SK-N-SH treated with all-trans-retinoic acid at 6 μM for 48 hours (cell line): ENCODE data around the gene RASSF6.

Source experiments
- ATAC-seq: fragments of 200-7000 bp; cut with Tn5 transposase; 3 replicates; pipeline ENCODE4 v1.9.1; 2020; ENCODE audit warnings: mild to moderate bottlenecking, moderate library complexity
- ARNTL ChIP-seq: fragments of 450-650 bp; formaldehyde crosslinking; IDR thresholded peaks from 2 replicates; pipeline ENCODE4 v1.5.0; 2020; ENCODE audit warnings: low read depth, mild to moderate bottlenecking, moderate library complexity, borderline replicate concordance
- CSDC2 ChIP-seq: fragments of 250-450 bp; sonication (Bioruptor Pico); IDR thresholded peaks from 2 replicates; pipeline ENCODE4 v1.5.0; 2020; ENCODE audit warnings: mild to moderate bottlenecking, moderate library complexity
- GLIS3 ChIP-seq: fragments of 250-450 bp; sonication (Bioruptor Pico); IDR thresholded peaks from 2 replicates; pipeline ENCODE4 v1.5.0; 2020; ENCODE audit warnings: mild to moderate bottlenecking, moderate library complexity
- ISL1 ChIP-seq: fragments of 250-450 bp; sonication (Bioruptor Pico); IDR thresholded peaks from 2 replicates; pipeline ENCODE4 v2.1.2; 2022; ENCODE audit warnings: mild to moderate bottlenecking, moderate library complexity
- OSR1 ChIP-seq: fragments of 250-450 bp; sonication (Bioruptor Pico); IDR thresholded peaks from 2 replicates; pipeline ENCODE4 v1.8.0; 2022; ENCODE audit warnings: moderate library complexity, mild to moderate bottlenecking, inconsistent platforms
- RARB ChIP-seq: fragments of 250-450 bp; sonication (Bioruptor Pico); IDR thresholded peaks from 2 replicates; pipeline ENCODE4 v1.8.0; 2021; ENCODE audit warnings: mild to moderate bottlenecking, moderate library complexity
- SNAI2 ChIP-seq: fragments of 250-450 bp; sonication (Bioruptor Pico); IDR thresholded peaks from 2 replicates; pipeline ENCODE4 v1.5.0; 2020; ENCODE audit warnings: mild to moderate bottlenecking, moderate library complexity
- TCF4 ChIP-seq: fragments of 250-450 bp; sonication (Bioruptor Pico); IDR thresholded peaks from 2 replicates; pipeline ENCODE4 v1.8.0; 2021; ENCODE audit warnings: mild to moderate bottlenecking, moderate library complexity, borderline replicate concordance
- TOX ChIP-seq: fragments of 250-450 bp; sonication (Bioruptor Pico); IDR thresholded peaks from 2 replicates; pipeline ENCODE4 v1.8.0; 2021; ENCODE audit warnings: mild to moderate bottlenecking, moderate library complexity, borderline replicate concordance
- ZC3H10 ChIP-seq: fragments of 250-450 bp; sonication (Bioruptor Pico); IDR thresholded peaks from 2 replicates; pipeline ENCODE4 v1.5.1; 2021; ENCODE audit warnings: mild to moderate bottlenecking, moderate library complexity
- ZFP3 ChIP-seq: fragments of 250-450 bp; sonication (Bioruptor Pico); IDR thresholded peaks from 2 replicates; pipeline ENCODE4 v1.5.0; 2020; ENCODE audit warnings: mild to moderate bottlenecking, moderate library complexity
- ZFP30 ChIP-seq: fragments of 450-650 bp; formaldehyde crosslinking; IDR thresholded peaks from 2 replicates; pipeline ENCODE4 v1.5.0; 2022; ENCODE audit warnings: mild to moderate bottlenecking, moderate library complexity
- ZNF70 ChIP-seq: fragments of 450-650 bp; formaldehyde crosslinking; IDR thresholded peaks from 2 replicates; pipeline ENCODE4 v1.5.0; 2020; ENCODE audit warnings: mild to moderate bottlenecking, moderate library complexity
- TF ChIP-seq, protein P1 (sequence below): fragments of 250-450 bp; sonication (Bioruptor Pico); IDR thresholded peaks from 2 replicates; pipeline ENCODE4 v1.5.1; 2021; ENCODE audit warnings: mild to moderate bottlenecking, moderate library complexity
- TF ChIP-seq, protein P2 (sequence below): fragments of 250-450 bp; sonication (Bioruptor Pico); IDR thresholded peaks from 2 replicates; pipeline ENCODE4 v1.5.0; 2020; ENCODE audit warnings: mild to moderate bottlenecking, moderate library complexity
- TF ChIP-seq, protein P3 (sequence below): fragments of 250-450 bp; sonication (Bioruptor Pico); IDR thresholded peaks from 2 replicates; pipeline ENCODE4 v1.5.1; 2020; ENCODE audit warnings: low read depth, mild to moderate bottlenecking, moderate library complexity
- TF ChIP-seq, protein P4 (sequence below): fragments of 250-450 bp; sonication (Bioruptor Pico); IDR thresholded peaks from 2 replicates; pipeline ENCODE4 v1.8.0; 2020; ENCODE audit warnings: mild to moderate bottlenecking, moderate library complexity, borderline replicate concordance

RASSF6 gene

DNA sequence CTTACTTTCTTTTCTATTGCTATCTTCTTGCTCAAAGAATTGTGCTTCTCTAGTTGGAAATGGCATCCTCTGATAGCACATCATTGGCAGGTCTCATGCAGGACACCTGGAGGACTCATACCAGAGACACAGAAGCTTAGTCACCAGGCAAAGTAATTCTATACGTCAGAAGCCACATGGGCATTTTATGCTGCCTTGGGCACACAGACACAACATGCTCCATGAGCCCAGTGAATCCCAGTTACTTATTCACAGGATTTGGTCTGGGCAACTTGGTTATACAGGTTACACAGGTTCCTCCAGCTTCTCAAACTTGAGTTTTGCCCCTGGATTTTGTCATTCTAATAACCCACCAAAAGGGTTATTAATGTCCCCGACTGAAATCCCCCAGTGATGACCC lies 7.1 kb downstream of the RASSF6 start:
- ATAC-seq, result no peak
- no peak for TF ChIP-seq ISL1 (CRISPR knock-in tag)

DNA sequence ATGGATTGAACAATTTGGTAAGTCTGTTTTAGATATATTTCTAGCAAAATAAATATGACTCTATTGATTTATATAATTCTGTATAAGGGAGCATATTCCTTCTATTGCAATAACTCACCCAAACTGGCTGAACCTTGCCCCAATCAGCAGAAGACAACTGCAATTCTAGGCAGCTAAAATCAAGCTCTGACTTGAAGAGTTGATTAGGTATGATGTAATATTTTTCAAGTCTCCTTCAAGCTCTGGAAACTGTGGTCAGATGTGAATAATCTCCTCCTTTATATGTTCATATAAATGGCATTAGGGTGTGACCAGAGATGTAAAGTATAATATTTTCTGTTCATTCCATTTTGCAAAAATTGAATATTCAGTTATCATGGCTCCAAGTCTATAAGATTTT lies 8.2 kb downstream of the RASSF6 start:
- ATAC-seq, result no peak

DNA sequence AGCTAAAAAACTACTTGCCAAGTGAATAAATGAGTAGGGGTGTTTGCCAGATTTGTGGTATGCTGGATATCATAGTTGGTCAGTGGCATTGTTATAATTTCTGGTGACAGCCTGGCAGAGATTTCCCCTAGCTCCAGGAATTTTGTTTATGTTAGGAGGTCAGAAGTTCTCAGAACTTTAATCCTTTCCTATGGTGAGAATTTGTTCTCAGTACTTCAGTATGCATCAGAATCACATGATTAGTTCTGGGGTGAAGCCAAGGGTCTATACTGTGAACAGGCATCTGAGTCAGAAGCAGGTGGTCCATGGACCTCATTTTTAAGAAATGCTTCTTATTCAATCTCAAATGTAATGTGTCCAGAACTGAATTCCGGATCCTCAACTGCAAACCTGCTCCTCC lies 10.5 kb downstream of the RASSF6 start:
- ATAC-seq, result no peak
- no peak for TF ChIP-seq GLIS3
- TF ChIP-seq, protein P1, sequence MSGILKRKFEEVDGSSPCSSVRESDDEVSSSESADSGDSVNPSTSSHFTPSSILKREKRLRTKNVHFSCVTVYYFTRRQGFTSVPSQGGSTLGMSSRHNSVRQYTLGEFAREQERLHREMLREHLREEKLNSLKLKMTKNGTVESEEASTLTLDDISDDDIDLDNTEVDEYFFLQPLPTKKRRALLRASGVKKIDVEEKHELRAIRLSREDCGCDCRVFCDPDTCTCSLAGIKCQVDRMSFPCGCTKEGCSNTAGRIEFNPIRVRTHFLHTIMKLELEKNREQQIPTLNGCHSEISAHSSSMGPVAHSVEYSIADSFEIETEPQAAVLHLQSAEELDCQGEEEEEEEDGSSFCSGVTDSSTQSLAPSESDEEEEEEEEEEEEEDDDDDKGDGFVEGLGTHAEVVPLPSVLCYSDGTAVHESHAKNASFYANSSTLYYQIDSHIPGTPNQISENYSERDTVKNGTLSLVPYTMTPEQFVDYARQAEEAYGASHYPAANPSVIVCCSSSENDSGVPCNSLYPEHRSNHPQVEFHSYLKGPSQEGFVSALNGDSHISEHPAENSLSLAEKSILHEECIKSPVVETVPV (CRISPR knock-in tag), result no peak
- no peak for TF ChIP-seq CSDC2
- no peak for TF ChIP-seq ARNTL
- TF ChIP-seq TCF4, result no peak
- no peak for TF ChIP-seq ZNF70 (CRISPR knock-in tag)
- TF ChIP-seq OSR1 (CRISPR knock-in tag), result no peak
- TF ChIP-seq ZFP30, result no peak
- TF ChIP-seq, protein P2, sequence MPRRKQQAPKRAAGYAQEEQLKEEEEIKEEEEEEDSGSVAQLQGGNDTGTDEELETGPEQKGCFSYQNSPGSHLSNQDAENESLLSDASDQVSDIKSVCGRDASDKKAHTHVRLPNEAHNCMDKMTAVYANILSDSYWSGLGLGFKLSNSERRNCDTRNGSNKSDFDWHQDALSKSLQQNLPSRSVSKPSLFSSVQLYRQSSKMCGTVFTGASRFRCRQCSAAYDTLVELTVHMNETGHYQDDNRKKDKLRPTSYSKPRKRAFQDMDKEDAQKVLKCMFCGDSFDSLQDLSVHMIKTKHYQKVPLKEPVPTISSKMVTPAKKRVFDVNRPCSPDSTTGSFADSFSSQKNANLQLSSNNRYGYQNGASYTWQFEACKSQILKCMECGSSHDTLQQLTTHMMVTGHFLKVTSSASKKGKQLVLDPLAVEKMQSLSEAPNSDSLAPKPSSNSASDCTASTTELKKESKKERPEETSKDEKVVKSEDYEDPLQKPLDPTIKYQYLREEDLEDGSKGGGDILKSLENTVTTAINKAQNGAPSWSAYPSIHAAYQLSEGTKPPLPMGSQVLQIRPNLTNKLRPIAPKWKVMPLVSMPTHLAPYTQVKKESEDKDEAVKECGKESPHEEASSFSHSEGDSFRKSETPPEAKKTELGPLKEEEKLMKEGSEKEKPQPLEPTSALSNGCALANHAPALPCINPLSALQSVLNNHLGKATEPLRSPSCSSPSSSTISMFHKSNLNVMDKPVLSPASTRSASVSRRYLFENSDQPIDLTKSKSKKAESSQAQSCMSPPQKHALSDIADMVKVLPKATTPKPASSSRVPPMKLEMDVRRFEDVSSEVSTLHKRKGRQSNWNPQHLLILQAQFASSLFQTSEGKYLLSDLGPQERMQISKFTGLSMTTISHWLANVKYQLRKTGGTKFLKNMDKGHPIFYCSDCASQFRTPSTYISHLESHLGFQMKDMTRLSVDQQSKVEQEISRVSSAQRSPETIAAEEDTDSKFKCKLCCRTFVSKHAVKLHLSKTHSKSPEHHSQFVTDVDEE (CRISPR knock-in tag), result no peak

More for the DNA sequence above, 8.2 kb downstream of the RASSF6 start:
- no peak for TF ChIP-seq ARNTL
- no peak for TF ChIP-seq GLIS3
- no peak for TF ChIP-seq OSR1 (CRISPR knock-in tag)
- TF ChIP-seq ZNF70 (CRISPR knock-in tag), result no peak
- TF ChIP-seq ZFP30, result no peak
- TF ChIP-seq, protein P3, sequence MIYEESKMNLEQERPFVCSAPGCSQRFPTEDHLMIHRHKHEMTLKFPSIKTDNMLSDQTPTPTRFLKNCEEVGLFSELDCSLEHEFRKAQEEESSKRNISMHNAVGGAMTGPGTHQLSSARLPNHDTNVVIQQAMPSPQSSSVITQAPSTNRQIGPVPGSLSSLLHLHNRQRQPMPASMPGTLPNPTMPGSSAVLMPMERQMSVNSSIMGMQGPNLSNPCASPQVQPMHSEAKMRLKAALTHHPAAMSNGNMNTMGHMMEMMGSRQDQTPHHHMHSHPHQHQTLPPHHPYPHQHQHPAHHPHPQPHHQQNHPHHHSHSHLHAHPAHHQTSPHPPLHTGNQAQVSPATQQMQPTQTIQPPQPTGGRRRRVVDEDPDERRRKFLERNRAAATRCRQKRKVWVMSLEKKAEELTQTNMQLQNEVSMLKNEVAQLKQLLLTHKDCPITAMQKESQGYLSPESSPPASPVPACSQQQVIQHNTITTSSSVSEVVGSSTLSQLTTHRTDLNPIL (CRISPR knock-in tag), result no peak
- TF ChIP-seq ZC3H10 (CRISPR knock-in tag), result no peak
- TF ChIP-seq, protein P4, sequence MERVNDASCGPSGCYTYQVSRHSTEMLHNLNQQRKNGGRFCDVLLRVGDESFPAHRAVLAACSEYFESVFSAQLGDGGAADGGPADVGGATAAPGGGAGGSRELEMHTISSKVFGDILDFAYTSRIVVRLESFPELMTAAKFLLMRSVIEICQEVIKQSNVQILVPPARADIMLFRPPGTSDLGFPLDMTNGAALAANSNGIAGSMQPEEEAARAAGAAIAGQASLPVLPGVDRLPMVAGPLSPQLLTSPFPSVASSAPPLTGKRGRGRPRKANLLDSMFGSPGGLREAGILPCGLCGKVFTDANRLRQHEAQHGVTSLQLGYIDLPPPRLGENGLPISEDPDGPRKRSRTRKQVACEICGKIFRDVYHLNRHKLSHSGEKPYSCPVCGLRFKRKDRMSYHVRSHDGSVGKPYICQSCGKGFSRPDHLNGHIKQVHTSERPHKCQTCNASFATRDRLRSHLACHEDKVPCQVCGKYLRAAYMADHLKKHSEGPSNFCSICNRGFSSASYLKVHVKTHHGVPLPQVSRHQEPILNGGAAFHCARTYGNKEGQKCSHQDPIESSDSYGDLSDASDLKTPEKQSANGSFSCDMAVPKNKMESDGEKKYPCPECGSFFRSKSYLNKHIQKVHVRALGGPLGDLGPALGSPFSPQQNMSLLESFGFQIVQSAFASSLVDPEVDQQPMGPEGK (CRISPR knock-in tag), result no peak

DNA sequence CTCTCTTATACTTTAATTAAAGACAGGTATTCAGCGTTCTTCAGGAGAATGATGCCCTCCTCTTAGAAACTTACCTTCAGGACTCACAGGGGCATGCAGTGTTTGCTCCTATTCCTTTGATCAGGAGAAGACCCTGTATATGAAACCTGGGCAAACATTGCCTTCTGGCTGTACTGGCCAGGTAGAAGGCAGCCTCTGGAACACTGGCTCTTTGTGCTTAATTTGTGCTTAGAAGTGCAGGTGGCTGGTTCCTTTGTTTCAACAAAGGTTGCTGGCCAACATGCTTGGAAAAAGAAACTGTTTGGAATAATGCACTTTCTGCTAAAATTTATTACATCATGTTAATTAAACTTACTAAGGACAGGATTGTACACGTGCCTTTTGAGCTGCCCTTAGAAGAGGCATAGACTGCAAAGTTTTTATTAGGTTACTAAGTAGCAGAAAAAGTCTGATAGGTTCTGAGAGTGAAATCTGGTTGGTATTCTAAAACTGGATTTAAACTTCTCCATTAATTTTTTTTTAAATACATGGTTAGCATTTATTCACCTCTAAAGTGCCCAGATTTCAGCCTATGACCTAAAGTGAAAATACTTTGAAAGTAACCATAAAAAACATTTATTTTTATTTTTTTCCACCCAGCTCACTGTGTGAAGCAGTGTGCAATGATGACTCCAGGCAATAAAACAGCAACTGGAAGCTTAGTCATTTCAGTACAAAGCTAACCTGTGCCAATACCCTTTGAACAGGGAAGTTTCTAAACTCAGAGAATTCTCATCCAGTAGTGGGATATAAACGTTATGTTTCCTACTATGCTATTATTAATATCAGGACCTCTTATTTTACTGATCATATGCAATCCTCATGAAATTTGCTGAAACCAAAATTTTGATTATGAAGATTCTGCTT lies 11.3 kb downstream of the RASSF6 start:
- ATAC-seq, result no peak
- no peak for TF ChIP-seq RARB (CRISPR knock-in tag)
- no peak for TF ChIP-seq SNAI2
- no peak for TF ChIP-seq TOX (CRISPR knock-in tag)
- TF ChIP-seq ISL1 (CRISPR knock-in tag), result no peak
- no peak for TF ChIP-seq ZFP3 (CRISPR knock-in tag)
- no peak for TF ChIP-seq ZNF70 (CRISPR knock-in tag)
- TF ChIP-seq, protein P1 (CRISPR knock-in tag), result no peak
- TF ChIP-seq, protein P2 (CRISPR knock-in tag), result no peak
- no peak for TF ChIP-seq TCF4
- TF ChIP-seq, all 23 proteins: peak for 0
